Measurements from ENCODE around the gene FMNL3. TPM values are rescaled to one million over a fixed set of nuclear protein-coding genes. Genes with fewer than 3 reads are reported as not detected.

The FMNL3 gene
- total and polyA plus RNA-seq, 2 of the 13 experiments (the other 11 are each of a cell fraction or from before 2014, with no cell fraction given): 0.44 to 1.1 TPM

DNA sequence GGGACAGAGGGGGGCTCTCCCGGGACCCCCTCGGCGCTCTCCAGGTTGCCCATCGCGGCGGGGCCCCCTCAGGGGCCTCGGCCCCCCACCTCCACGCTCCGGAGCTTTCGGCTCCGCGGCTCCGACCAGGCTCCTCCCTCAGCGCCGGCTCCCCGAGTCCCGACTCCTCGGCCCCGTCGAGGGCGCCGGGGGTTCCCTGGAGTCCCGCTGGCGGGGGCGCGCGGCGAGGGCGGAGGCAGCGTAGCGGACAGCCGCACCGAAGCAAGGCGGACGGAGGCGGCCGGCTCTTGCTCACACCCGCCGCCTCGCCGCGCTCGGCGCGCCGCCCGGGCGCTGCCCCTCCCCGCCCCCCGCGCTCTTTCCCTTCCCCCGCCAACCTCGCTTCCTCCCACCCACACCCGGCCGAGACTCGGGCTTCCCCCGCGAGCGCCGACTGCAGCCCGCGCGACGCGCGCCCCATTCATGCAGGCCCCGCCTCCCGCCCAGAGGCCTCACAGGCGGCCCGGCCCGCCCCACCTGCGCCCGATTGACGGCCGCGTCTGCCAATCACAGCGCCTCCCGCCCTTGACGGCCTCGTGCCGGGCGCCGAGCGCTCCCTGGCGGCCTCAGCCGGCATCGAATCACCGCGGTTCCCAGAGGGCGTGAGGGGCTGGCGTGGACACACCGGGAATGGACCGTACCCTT is at the start of gene FMNL3 (continued):
- TF ChIP-seq, protein P1, sequence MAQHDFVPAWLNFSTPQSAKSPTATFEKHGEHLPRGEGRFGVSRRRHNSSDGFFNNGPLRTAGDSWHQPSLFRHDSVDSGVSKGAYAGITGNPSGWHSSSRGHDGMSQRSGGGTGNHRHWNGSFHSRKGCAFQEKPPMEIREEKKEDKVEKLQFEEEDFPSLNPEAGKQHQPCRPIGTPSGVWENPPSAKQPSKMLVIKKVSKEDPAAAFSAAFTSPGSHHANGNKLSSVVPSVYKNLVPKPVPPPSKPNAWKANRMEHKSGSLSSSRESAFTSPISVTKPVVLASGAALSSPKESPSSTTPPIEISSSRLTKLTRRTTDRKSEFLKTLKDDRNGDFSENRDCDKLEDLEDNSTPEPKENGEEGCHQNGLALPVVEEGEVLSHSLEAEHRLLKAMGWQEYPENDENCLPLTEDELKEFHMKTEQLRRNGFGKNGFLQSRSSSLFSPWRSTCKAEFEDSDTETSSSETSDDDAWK (CRISPR knock-in tag; IDR thresholded peaks at IDR 0.05): no peak
- no peak for TF ChIP-seq CBX5 (CRISPR knock-in tag; IDR thresholded peaks at IDR 0.05; ENCODE audit: borderline replicate concordance)
- peak; percentile 95 for TF ChIP-seq SALL1 (CRISPR knock-in tag; IDR thresholded peaks at IDR 0.05)
- TF ChIP-seq ZNF431 (CRISPR knock-in tag; IDR thresholded peaks at IDR 0.05; ENCODE audit: borderline replicate concordance, low read depth): 0 out of 2 replicates have a peak, but pooled peaks have one; percentile 29
- peak; percentile 94 for TF ChIP-seq ZNF777 (CRISPR knock-in tag; IDR thresholded peaks at IDR 0.05)
- TF ChIP-seq, protein P2, sequence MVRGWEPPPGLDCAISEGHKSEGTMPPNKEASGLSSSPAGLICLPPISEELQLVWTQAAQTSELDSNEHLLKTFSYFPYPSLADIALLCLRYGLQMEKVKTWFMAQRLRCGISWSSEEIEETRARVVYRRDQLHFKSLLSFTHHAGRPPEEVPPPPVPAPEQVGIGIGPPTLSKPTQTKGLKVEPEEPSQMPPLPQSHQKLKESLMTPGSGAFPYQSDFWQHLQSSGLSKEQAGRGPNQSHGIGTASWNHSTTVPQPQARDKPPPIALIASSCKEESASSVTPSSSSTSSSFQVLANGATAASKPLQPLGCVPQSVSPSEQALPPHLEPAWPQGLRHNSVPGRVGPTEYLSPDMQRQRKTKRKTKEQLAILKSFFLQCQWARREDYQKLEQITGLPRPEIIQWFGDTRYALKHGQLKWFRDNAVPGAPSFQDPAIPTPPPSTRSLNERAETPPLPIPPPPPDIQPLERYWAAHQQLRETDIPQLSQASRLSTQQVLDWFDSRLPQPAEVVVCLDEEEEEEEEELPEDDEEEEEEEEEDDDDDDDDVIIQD (CRISPR knock-in tag; IDR thresholded peaks at IDR 0.05; ENCODE audit: low read depth): 0 out of 2 replicates have a peak, but pooled peaks have one; percentile 19
- peak; percentile 67; the same call in 1 of the 2 replicates for TF ChIP-seq ZNF83 (CRISPR knock-in tag; IDR thresholded peaks at IDR 0.05; ENCODE audit: borderline replicate concordance)
- TF ChIP-seq, protein P3, sequence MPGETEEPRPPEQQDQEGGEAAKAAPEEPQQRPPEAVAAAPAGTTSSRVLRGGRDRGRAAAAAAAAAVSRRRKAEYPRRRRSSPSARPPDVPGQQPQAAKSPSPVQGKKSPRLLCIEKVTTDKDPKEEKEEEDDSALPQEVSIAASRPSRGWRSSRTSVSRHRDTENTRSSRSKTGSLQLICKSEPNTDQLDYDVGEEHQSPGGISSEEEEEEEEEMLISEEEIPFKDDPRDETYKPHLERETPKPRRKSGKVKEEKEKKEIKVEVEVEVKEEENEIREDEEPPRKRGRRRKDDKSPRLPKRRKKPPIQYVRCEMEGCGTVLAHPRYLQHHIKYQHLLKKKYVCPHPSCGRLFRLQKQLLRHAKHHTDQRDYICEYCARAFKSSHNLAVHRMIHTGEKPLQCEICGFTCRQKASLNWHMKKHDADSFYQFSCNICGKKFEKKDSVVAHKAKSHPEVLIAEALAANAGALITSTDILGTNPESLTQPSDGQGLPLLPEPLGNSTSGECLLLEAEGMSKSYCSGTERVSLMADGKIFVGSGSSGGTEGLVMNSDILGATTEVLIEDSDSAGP (CRISPR knock-in tag; IDR thresholded peaks at IDR 0.05; ENCODE audit: borderline replicate concordance): peak; percentile 81
- peak; percentile 29; the same call in 1 of the 2 replicates for TF ChIP-seq ZFX (CRISPR knock-in tag; IDR thresholded peaks at IDR 0.05; ENCODE audit: low read depth)
- TF ChIP-seq, protein P4, sequence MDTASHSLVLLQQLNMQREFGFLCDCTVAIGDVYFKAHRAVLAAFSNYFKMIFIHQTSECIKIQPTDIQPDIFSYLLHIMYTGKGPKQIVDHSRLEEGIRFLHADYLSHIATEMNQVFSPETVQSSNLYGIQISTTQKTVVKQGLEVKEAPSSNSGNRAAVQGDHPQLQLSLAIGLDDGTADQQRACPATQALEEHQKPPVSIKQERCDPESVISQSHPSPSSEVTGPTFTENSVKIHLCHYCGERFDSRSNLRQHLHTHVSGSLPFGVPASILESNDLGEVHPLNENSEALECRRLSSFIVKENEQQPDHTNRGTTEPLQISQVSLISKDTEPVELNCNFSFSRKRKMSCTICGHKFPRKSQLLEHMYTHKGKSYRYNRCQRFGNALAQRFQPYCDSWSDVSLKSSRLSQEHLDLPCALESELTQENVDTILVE (CRISPR knock-in tag; IDR thresholded peaks at IDR 0.05): peak; percentile 61
- TF ChIP-seq, protein P5, sequence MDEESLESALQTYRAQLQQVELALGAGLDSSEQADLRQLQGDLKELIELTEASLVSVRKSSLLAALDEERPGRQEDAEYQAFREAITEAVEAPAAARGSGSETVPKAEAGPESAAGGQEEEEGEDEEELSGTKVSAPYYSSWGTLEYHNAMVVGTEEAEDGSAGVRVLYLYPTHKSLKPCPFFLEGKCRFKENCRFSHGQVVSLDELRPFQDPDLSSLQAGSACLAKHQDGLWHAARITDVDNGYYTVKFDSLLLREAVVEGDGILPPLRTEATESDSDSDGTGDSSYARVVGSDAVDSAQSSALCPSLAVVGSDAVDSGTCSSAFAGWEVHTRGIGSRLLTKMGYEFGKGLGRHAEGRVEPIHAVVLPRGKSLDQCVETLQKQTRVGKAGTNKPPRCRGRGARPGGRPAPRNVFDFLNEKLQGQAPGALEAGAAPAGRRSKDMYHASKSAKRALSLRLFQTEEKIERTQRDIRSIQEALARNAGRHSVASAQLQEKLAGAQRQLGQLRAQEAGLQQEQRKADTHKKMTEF (CRISPR knock-in tag; IDR thresholded peaks at IDR 0.05): peak; percentile 82
- TF ChIP-seq, protein P6, sequence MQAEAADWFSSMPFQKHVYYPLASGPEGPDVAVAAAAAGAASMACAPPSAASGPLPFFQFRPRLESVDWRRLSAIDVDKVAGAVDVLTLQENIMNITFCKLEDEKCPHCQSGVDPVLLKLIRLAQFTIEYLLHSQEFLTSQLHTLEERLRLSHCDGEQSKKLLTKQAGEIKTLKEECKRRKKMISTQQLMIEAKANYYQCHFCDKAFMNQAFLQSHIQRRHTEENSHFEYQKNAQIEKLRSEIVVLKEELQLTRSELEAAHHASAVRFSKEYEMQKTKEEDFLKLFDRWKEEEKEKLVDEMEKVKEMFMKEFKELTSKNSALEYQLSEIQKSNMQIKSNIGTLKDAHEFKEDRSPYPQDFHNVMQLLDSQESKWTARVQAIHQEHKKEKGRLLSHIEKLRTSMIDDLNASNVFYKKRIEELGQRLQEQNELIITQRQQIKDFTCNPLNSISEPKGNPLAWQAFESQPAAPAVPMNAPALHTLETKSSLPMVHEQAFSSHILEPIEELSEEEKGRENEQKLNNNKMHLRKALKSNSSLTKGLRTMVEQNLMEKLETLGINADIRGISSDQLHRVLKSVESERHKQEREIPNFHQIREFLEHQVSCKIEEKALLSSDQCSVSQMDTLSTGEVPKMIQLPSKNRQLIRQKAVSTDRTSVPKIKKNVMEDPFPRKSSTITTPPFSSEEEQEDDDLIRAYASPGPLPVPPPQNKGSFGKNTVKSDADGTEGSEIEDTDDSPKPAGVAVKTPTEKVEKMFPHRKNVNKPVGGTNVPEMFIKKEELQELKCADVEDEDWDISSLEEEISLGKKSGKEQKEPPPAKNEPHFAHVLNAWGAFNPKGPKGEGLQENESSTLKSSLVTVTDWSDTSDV (CRISPR knock-in tag; IDR thresholded peaks at IDR 0.05): no peak; the same call in 1 of the 2 replicates
- no peak for TF ChIP-seq ZNF629 (CRISPR knock-in tag; conservative IDR thresholded peaks at IDR 0.05)
- no peak for TF ChIP-seq TP53 (CRISPR knock-in tag; conservative IDR thresholded peaks at IDR 0.05)
- no peak for TF ChIP-seq POLR2AphosphoS2 (IDR thresholded peaks at IDR 0.05; ENCODE audit: low read depth, low read length)
- TF ChIP-seq JUN (CRISPR knock-in tag; IDR thresholded peaks at IDR 0.05): no peak
- no peak for TF ChIP-seq ZNF598 (CRISPR knock-in tag; IDR thresholded peaks at IDR 0.05; ENCODE audit: borderline replicate concordance)
- TF ChIP-seq SMAD1 (CRISPR knock-in tag; IDR thresholded peaks at IDR 0.05; ENCODE audit: borderline replicate concordance, low read depth): peak; percentile 68; the same call in 1 of the 2 replicates
- no peak for TF ChIP-seq ZNF776 (CRISPR knock-in tag; IDR thresholded peaks at IDR 0.05)
